GM19438 (cell line): ENCODE data around the gene PYURF.
"Not testable (repeated sequence)": the region's sequence is repeated elsewhere in the genome, so short reads cannot be mapped to it uniquely, and the experiment has no call there.

Experiments used
- ATAC-seq: cut with Tn5 transposase; IDR thresholded peaks from one replicate; pipeline ENCODE4 v1.9.1; 2021; ENCODE audit warnings: low read depth; ENCODE audit not compliant: unreplicated experiment

PYURF gene

GRCh38 chr4:88523325-88524129 lies at the start of gene PYURF:
PYURF (minus strand) TSS chr4:88523776; CDS start chr4:88523700, 76 bp downstream.
- peak; percentile 84 for ATAC-seq

GRCh38 chr4:88570001-88570400 lies 46.4 kb upstream of the PYURF start:
- no peak for ATAC-seq

- ATAC-seq: no peak
Observed at GRCh38 chr4:88567591-88567990, 44.0 kb upstream of the PYURF start.

GRCh38 chr4:88549815-88550214 lies 26.2 kb upstream of the PYURF start:
- ATAC-seq: no peak

- not testable (repeated sequence) for ATAC-seq
Observed at GRCh38 chr4:88539322-88540068, 15.9 kb upstream of the PYURF start.

- no peak for ATAC-seq
Observed at GRCh38 chr4:88537709-88538108, 14.1 kb upstream of the PYURF start.

- ATAC-seq: no peak
Observed at GRCh38 chr4:88535090-88535755, 11.6 kb upstream of the PYURF start.

GRCh38 chr4:88533937-88534750 lies 10.6 kb upstream of the PYURF start:
- ATAC-seq: no peak

GRCh38 chr4:88533088-88533790 lies 9.7 kb upstream of the PYURF start:
- ATAC-seq: no peak

GRCh38 chr4:88531549-88531948 lies 8.0 kb upstream of the PYURF start:
- ATAC-seq: no peak

- no peak for ATAC-seq
Observed at GRCh38 chr4:88528861-88529260, 5.3 kb upstream of the PYURF start.

- ATAC-seq: peak; percentile 40
Observed at GRCh38 chr4:88527787-88528186, 4.2 kb upstream of the PYURF start.

- no peak for ATAC-seq
Observed at GRCh38 chr4:88526221-88526815, 2.7 kb upstream of the PYURF start.

- ATAC-seq: no peak
Observed at GRCh38 chr4:88524171-88524570, 595 bp upstream of the PYURF start.

- no peak for ATAC-seq
Observed at GRCh38 chr4:88522702-88523324, 763 bp downstream of the PYURF start.

- ATAC-seq: no peak
Observed at GRCh38 chr4:88518911-88519310, 4.7 kb downstream of the PYURF start.

GRCh38 chr4:88517825-88518224 lies 5.8 kb downstream of the PYURF start:
- ATAC-seq: no peak

GRCh38 chr4:88516746-88517145 lies 6.8 kb downstream of the PYURF start:
- no peak for ATAC-seq
